ENCODE data around the gene HDAC10. TPM values are rescaled to one million over a fixed set of nuclear protein-coding genes. Genes with fewer than 3 reads are reported as not detected.

Gene HDAC10
- total RNA-seq, 1 experiment from 2014 or later = 71.3 TPM

DNA sequence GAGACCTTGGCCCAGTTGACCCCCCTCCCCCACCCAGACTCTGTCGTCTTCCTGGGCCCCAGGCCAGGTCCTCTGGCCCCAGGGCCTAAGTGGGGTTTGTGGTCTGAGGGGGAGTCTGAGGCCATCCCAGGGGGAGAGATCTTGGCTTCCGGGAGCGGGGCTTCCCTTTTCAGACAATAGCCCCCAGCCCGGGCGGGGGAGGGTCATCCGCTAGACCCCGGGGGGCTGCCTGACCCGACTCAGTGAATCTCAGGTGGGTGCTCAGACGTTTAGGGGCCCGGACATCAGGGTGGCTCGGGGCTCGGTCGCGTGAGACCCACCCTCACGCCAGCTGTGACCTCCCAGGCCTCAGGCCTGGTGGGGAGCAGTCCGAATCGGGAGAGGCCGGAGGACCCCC lies 18.5 kb upstream of the HDAC10 start:
- in situ Hi-C loops (cut with HindIII; ENCODE audit: low pct_unique_long_range_greater_than_20kb, low sequenced_read_pairs) = no loop called here
- Histone ChIP-seq H3K27ac (ENCODE audit: low read length) (peak overlapping the region; percentile 86), H3K36me3 (ENCODE audit: control insufficient read depth, insufficient read depth, low read length) (no peaks in the 10 kb centered on the region), H3K4me3 (ENCODE audit: low read depth in 2 of 2, low read length in 2 of 2) (peak overlapping the region; percentile 56 to 65), H3K4me1 (ENCODE audit: control insufficient read depth, insufficient read depth, low read length) (peaks cover 17% of the 10 kb centered on the region), H3K27me3 (ENCODE audit: control insufficient read depth, insufficient read depth, low read length) (no peaks in the 10 kb centered on the region), H3K9me3 (ENCODE audit: control insufficient read depth, insufficient read depth, low read depth, low read length) (no peaks in the 10 kb centered on the region)
- intact Hi-C loops (cut with micrococcal nuclease; ENCODE audit: unreplicated experiment) = no loop called here
- no TSS peak for BruUV-seq (replicated peaks)
- CTCF ChIA-PET = no interaction called here
- DNase-seq (ENCODE audit: low read depth, low spot score) (no peak), ATAC-seq (no peak)
- TF ChIP-seq TCF7L2 (IDR thresholded peaks at IDR 0.05; ENCODE audit: low read depth, low read length) (no peak), SIN3A (IDR thresholded peaks at IDR 0.05; ENCODE audit: borderline replicate concordance, insufficient read depth, low read depth, low read length) (no peak), POLR2AphosphoS5 (IDR thresholded peaks at IDR 0.05; ENCODE audit: low read depth, low read length) (no peak)
- TF ChIP-seq, protein P1, sequence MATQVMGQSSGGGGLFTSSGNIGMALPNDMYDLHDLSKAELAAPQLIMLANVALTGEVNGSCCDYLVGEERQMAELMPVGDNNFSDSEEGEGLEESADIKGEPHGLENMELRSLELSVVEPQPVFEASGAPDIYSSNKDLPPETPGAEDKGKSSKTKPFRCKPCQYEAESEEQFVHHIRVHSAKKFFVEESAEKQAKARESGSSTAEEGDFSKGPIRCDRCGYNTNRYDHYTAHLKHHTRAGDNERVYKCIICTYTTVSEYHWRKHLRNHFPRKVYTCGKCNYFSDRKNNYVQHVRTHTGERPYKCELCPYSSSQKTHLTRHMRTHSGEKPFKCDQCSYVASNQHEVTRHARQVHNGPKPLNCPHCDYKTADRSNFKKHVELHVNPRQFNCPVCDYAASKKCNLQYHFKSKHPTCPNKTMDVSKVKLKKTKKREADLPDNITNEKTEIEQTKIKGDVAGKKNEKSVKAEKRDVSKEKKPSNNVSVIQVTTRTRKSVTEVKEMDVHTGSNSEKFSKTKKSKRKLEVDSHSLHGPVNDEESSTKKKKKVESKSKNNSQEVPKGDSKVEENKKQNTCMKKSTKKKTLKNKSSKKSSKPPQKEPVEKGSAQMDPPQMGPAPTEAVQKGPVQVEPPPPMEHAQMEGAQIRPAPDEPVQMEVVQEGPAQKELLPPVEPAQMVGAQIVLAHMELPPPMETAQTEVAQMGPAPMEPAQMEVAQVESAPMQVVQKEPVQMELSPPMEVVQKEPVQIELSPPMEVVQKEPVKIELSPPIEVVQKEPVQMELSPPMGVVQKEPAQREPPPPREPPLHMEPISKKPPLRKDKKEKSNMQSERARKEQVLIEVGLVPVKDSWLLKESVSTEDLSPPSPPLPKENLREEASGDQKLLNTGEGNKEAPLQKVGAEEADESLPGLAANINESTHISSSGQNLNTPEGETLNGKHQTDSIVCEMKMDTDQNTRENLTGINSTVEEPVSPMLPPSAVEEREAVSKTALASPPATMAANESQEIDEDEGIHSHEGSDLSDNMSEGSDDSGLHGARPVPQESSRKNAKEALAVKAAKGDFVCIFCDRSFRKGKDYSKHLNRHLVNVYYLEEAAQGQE (IDR thresholded peaks at IDR 0.05; ENCODE audit: insufficient read depth in 1 of 2, low read depth in 2 of 2, low read length in 1 of 2) = no peak
- TF ChIP-seq, protein P2, sequence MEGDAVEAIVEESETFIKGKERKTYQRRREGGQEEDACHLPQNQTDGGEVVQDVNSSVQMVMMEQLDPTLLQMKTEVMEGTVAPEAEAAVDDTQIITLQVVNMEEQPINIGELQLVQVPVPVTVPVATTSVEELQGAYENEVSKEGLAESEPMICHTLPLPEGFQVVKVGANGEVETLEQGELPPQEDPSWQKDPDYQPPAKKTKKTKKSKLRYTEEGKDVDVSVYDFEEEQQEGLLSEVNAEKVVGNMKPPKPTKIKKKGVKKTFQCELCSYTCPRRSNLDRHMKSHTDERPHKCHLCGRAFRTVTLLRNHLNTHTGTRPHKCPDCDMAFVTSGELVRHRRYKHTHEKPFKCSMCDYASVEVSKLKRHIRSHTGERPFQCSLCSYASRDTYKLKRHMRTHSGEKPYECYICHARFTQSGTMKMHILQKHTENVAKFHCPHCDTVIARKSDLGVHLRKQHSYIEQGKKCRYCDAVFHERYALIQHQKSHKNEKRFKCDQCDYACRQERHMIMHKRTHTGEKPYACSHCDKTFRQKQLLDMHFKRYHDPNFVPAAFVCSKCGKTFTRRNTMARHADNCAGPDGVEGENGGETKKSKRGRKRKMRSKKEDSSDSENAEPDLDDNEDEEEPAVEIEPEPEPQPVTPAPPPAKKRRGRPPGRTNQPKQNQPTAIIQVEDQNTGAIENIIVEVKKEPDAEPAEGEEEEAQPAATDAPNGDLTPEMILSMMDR (IDR thresholded peaks at IDR 0.05) = no peak
- POLR2A ChIA-PET = no interaction called here

DNA sequence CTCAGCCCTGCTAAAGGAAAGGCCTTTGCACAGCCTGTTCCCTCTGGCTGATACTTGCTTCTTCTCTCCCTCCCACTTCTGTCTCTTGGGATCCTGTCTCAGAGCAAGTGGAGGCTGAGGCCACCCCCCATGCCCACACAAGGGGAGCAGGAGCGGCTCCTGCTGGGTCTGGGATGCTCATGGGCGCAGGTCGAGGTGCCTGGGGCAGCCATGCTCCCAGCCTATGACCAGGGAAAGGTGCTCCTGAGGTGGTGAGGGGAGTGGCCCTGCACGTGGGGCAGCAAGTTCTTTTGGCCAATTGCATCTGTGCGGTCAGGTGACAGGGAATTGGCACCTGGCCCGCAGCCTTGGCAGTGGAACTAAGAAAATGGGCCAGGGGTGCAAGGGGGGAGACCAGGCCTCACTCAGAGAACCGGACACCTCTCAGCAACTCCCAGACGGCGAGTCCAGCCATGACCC lies 17.6 kb upstream of the HDAC10 start:
- Histone ChIP-seq H3K4me3 (ENCODE audit: low read depth in 2 of 2, low read length in 2 of 2) (peak overlapping the region in 1 of 2 experiments; percentile 65; a peak in 3 of 4 replicates), H3K27ac (ENCODE audit: low read length) (peak overlapping the region; percentile 86), H3K4me1 (ENCODE audit: control insufficient read depth, insufficient read depth, low read length) (peaks cover 12% of the 10 kb centered on the region), H3K36me3 (ENCODE audit: control insufficient read depth, insufficient read depth, low read length) (no peaks in the 10 kb centered on the region), H3K27me3 (ENCODE audit: control insufficient read depth, insufficient read depth, low read length) (no peaks in the 10 kb centered on the region), H3K9me3 (ENCODE audit: control insufficient read depth, insufficient read depth, low read depth, low read length) (no peaks in the 10 kb centered on the region)
- POLR2A ChIA-PET = no interaction called here
- CTCF ChIA-PET = no interaction called here
- DNase-seq (ENCODE audit: low read depth, low spot score) (no peak), ATAC-seq (no peak)
- TF ChIP-seq TCF7L2 (IDR thresholded peaks at IDR 0.05; ENCODE audit: low read depth, low read length) = no peak
- no peak for TF ChIP-seq SIN3A (IDR thresholded peaks at IDR 0.05; ENCODE audit: borderline replicate concordance, insufficient read depth, low read depth, low read length)
- TF ChIP-seq, protein P2 (IDR thresholded peaks at IDR 0.05) = no peak
- TF ChIP-seq, protein P1 (IDR thresholded peaks at IDR 0.05; ENCODE audit: insufficient read depth in 1 of 2, low read depth in 2 of 2, low read length in 1 of 2) = no peak
- no peak for TF ChIP-seq POLR2AphosphoS5 (IDR thresholded peaks at IDR 0.05; ENCODE audit: low read depth, low read length)
- in situ Hi-C loops (cut with HindIII; ENCODE audit: low pct_unique_long_range_greater_than_20kb, low sequenced_read_pairs) (no loop called here), intact Hi-C loops (cut with micrococcal nuclease; ENCODE audit: unreplicated experiment) (no loop called here)
- no TSS peak for BruUV-seq (replicated peaks)
